GM18508 (cell line): ENCODE results near the gene HS6ST3.

Source experiments
- ATAC-seq: cut with Tn5 transposase; IDR thresholded peaks from one replicate; pipeline ENCODE4 v1.9.1; 2021; ENCODE audit warnings: moderate number of reproducible peaks; ENCODE audit not compliant: insufficient read depth, unreplicated experiment

The HS6ST3 gene

DNA sequence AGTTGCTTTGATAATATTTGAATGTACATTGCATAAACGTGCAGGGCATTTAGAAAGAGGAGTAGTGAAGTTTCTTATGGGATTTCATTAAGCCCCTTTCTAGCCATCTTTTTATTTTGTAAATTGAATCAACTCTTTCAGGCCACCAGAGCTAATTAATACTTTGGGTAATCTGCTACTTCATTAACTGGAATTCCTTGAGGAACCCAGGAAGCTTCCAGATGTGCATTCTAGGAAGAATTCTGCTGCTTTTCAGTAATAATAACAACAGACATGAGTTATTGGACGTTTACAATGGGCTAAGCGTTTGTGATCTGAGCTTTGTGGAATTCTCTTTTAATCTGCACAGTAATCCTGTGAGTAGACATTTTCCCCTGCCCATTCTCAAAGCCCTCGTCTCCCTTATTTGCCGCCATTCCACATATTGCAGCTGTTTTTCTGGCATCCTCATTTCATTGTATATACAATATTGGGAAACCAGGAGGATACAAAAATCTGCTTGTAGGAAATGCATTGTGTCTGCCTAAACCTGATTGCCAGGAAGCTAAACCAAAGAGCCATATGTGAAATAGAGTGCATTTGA, 103.9 kb downstream of the HS6ST3 start:
- no peak for ATAC-seq

DNA sequence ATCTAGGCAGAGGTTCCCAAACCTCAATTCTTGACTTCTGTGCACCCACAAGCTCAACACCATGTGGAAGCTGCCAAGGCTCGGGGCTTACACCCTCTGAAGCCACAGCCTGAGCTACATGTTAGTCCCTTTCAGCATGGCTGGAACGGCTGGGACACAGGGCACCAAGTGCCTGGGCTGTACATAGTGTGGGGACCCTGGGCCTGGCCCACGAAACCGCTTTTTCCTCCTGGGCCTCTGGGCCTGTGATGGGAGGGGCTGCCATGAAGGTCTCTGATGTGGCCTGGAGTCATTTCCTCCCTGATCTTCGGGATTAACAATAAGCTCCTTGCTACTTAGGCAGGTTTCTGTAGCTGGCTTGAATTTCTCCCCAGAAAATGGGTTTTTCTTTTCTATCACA, 108.1 kb downstream of the HS6ST3 start:
- no peak for ATAC-seq

DNA sequence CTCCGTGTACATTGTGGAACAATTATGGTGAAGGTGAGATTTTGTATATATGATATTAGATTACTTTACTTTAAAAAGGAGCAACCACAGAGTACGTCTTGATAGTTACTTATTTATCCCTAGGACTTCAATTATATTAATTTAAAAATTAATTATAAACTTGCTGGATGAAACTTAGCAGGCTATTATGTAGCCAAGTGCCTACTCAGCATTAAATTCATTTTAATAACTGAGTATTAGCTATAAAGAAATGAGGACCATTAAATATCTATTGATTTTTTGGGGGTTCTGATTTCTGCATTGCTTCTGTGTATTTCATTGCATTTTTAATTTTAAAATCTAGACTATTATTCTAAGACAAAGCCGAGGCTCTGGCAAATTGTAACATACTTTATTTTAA, 109.4 kb downstream of the HS6ST3 start:
- ATAC-seq: no peak

DNA sequence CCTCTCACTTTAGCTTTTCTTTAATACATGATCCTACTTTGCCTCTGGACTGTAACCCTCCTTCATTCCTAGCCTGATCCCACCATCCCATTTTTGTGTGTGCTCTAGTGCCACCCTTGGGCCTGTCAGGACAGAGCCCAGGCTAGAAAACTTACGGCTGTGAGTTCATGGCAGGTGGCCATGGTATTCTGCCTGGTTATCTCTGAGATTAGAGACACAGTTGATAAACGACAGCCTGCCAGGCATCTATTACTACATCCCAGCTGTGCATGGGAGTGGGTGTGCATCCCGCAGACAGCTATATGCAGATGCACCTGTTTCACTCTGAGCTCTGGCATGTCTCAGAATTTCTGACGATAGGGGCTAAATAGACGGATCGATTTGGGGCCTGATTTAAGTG, 110.9 kb downstream of the HS6ST3 start:
- ATAC-seq: no peak

DNA sequence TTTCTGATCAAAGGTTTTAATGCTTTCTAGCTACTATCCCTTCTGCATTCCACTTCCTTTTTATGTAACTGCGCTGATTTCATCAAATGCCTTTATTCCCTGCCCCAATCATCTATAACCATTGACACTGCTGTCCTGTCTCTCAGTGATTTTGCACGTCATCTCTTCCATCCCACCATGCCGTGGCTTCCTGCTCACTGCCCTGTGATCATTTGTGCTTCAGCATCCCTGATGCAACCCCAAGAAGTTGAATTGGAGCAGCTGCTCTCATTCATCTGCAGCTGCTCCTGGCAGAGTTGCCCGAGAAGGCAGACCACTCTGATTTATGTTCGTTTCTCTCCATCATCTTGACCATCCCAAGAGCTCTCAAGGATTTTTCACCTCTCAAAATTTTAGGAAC, 112.4 kb downstream of the HS6ST3 start:
- ATAC-seq: no peak

DNA sequence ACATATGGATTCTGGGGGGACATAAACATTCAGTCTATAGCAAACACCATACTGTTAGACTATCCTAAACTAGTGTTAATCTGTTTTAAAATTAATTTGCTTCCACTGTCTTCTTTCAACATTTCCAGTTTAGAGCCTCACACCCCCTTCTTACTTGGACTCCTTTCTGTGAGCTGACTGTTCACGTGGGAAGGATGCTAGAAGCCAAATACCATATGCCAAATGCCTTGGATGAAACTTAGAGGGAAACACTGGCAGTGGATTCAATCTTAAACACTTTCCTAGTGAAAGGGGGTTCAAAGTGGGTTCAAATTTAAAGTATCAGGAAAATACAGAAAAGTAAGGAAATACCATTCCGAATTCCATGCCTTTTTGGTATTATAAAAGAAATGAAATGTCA, 113.6 kb downstream of the HS6ST3 start:
- ATAC-seq: no peak

DNA sequence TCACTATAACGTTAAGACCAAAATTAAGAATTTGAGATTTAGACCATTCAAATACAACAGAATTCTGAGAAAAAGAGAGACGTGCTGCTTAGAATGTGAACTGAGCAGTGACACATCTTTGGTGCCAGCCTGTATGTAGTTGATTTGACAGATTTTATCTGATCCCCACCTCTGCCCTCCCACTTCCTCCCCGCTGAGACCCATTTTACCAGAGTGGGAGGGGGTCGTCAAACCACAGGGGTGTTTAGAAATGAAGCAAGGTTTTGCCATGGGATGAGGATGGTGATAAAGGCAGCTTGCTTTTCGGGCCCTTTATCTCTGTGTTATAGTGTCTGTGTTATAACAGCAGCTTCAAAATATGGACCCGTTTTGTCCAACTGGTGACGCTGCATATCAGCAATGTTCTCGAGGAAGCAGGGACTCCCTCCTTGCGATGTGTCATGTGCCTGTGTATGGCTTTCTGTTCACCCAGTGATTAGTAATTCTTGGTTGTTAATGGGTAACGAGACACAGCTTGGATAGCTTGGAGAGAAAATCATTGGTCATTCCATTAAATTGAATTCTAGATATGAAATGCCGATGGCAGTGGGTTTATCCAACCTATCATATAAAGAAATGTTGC, 125.0 kb downstream of the HS6ST3 start:
- no peak for ATAC-seq

DNA sequence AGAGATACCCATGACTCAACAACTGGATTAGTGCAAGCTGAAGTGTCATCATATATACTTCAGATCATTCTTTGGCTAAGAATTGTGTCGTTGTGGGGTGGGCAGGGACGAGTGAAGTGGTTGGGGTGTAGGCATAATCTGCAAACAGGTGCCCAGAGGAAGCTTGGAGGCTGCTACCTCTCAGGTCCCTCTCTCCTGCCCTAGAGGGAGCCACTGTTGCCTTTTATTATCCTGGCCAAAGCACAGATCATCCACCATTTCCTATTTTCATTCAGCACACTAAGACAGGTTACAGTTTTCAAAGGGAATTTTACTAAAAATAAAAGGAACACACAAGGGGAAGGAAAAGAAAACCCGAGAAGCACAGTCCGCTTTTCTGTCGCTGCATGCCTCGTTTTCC, 126.6 kb downstream of the HS6ST3 start:
- ATAC-seq: no peak

DNA sequence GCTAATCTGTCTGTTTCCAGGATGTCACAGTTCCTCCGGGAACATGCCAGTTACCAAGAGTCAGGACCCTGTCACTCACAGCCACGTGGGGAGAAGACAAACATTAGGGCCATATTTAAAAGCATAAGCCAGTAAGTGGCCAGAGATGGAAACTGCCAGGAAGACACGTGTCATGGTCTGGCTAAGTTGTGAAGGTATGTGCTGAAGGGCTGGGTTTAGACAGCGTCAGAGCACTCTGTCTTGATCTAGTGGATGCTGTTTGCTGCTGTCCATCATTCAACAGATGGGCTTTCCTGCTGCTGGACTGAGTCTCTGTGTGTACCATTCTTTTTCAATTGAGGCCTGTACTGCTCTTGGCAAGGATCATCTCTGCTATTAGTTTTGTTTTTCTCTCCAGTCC, 128.6 kb downstream of the HS6ST3 start:
- no peak for ATAC-seq

DNA sequence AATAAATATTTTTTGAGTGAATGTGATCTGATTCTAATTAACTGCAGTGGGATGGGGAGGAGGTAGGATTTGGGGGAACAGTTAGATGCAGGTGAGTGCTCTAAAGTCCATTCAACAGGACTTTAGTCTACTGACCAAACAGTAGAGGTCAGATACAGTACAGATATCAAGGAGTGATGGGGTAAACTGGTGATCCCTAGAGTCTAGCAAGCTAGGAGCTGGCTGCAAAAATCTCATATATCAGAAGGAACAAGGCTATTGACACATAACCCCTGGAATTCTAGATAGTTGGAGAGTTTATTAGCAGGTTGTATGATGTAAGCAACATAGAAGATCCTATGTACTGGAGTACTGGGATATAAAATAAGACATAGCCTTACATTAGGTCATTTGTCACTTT, 131.6 kb downstream of the HS6ST3 start:
- ATAC-seq: no peak

DNA sequence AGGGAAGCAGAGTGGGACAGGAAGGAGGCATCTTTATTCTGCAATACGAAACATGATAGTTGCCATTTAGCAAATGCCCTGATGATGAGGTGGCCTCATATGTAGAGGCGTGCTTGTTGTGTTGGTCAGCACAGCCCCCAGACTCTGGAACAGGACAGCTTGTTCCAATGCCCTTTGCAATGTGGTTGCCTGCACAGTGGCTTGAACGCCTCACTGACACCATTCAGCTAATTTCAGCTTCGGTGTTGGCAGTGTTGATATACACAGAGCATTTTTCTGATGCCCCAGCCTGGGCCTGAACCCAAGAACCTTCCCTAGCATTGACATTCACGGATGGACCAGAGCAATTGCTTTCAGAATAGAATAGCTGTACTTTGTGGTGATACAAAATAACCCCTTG, 133.3 kb downstream of the HS6ST3 start:
- no peak for ATAC-seq

DNA sequence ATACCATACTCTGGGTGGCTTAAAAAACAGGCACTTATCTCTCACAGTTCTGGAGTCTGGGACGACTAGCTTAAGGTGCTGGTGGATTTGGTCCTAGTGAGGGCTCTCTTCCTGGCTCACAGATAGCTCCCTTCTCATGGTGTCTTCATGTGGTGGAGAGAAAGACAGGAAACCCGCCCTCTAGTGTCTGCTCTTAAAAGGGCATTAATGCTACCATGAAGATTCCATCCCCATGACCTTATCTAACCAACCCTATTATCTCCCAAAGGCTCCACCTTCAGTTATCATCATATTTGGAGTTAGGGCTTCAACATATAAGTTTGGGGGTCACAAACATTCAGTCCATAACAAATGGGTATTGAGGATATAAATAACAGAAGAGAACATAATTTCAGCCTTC, 139.4 kb downstream of the HS6ST3 start:
- no peak for ATAC-seq

DNA sequence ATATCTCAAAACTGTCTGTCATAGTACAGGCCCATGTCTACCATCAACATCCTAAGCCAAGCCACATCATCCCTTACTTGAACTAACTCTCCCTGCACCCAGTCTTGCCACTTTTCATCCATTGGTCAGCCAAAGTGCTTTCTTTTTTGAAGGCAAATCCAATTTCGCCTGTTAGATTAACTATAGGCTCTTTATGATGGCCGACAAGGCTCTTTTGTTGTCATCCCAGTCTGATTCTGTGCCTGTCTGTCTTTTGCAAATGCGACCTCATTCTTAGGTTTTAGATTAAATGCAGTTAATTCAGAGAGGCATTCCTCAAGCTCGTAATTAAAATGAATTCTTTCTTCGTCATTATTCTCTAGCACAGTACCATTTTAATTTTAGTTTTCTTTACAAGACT, 148.3 kb downstream of the HS6ST3 start:
- ATAC-seq: no peak

DNA sequence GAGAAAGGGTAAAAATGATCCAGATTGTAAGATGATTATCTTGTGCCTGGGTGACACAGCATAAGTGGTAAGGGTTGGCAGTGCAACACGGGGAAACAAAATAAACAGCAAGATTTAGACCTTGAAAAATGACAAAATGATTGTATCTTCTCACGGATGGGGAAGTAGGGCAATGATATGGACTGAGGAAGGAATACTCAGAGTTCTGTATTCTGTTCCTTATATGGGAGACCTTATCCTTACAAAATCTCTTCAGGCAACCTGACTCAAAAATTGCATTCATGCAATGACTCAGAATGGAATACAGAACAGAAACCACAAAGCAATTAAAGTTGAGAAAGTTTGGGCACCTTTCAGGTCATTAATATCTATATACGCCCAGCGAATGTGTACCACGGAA, 149.0 kb downstream of the HS6ST3 start:
- no peak for ATAC-seq

DNA sequence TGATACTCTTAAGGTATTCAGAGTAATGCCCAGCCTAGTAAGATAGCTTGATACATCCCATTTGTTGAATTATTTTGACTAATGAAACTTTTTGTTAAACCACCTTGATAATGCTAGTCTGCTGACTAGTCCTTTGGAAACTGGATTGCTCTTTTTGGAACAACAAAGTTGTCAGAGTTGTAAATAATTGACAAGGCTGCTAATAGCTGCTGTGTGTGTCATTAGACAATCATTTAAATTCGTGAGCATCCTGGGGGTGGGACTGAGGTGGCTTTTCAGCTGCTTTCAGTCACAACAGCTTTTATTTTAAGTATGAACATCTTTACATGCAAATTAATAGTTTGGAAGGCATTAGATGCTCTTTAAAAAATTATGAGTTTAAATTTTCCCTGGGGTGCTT, 153.5 kb downstream of the HS6ST3 start:
- no peak for ATAC-seq

DNA sequence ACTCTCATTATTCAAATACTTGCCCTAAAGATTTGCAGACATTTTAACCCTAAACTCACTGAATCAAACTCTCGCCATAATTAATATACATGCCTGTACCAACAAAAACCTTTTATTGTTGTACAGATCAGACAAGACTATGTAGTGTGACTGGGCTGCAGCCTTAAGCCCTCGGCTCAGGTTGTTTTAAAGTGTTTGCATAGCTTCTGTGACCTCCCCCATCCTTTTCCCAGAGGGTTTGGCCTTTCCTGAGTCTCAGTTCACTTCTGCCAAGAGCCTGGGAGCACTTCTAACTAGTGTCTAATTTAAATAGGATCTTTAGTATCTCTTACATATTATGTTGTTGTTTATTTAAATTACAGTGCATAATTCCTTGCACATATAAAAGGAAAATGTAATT, 158.2 kb downstream of the HS6ST3 start:
- ATAC-seq: no peak

DNA sequence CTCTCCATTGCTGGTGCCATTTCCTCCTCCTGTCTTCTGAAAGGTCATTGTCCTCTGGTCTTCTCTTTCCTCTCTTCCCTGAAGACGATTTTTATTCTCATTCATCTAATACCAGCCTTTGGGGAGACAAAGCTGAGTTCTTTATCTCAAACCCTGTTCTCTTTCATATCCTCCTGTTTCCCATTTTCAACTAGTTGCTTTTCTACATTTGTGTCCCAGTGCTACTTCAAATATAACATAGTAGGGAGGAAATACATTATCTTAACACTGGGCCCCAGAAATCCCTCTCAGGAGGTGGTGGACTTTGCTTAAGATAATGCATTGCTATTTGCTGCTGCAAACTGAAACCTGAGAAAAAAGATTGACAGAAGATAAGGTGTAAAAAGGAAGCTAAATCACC, 159.1 kb downstream of the HS6ST3 start:
- no peak for ATAC-seq

DNA sequence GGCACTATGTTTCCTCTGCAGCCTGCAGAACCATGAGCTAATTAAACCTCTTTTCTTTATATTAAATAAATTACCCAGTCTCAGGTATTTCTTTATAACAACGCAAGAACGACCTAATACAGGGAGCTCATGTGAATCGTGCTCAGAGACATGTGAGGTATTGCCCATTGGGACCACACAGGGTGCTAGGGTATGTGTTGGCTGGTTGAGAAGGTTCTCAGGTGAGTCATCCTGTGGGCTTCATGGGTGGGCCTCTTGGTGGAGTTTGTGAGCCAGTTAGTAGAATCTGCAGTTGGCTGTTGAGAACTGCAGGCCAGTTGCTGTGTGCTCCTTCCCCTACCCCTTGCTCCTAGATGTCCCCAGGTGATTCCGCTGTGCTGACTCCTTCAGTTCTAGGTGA, 163.0 kb downstream of the HS6ST3 start:
- no peak for ATAC-seq

DNA sequence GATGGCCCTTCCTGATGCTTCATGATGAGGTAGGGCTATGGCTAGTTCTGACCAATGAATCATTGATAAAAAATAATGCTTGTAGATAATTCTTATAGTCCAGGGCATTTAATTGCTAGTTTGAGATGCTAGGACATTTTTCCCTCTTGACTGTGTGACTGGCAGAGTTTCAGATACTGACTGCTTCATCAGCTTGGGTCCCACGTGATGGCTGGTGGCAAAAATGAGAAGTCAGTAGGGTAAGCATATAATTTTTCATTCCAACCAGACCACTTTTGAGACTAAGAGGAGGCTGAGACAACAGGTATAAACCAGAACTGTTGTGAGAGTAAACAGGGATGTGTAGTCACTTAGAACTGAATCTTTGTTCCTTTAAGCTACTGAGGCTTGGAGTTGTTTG, 183.3 kb downstream of the HS6ST3 start:
- no peak for ATAC-seq

DNA sequence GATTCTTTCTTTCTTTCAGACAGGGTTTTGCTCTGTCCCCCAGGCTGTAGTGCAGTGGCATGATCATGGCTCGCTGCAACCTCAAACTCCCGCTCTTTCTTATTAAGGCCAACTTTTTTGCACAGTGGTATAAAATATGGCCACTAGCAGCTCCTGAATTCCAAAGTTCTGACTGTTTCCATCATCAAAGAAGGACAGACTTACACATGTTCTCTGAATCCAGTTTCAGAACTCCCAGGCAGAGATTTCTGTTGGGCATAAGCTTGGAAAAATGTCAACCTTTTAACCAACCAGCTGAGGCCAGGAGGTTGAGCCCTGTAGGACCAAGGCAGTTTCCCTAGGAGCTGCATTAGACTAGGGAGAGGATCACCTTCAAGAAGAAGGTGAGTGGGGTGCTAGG, 184.1 kb downstream of the HS6ST3 start:
- ATAC-seq: no peak

DNA sequence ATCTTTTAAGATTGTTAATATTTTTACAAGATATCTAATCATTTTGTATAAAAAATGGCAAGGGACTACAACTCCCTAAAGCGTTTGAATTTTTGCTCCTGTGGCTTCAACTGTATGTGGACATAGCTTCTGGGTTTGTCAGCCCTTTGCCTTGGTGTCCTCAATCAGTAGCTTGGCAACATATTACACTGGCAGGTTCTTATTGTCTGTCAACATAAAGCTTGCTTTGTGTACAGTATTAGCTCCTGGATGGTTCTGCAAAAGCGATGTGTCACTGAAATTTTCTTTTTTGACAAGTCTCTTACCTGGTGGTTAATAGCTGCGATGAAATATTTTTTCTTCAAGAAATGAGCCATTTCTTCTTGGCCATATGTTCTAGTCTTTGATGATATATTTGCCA, 190.0 kb downstream of the HS6ST3 start:
- ATAC-seq: no peak

DNA sequence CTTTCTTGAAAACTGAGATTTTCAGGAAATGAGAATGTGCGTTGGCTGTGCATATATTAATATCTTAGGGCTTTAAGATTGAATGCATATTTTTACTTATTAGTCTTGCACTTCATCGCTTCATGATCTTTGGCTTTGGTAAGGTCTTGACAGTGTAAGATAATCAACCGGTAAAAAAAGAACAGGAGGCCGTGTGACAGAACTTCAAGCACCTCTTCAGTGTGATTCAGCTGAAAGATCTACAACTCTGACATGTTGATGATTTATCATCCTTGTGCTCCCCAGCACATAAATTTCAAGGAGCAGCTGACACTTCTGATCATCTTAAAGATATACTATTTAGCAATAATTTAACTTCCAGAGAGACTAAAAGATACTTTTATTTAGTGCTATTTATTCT, 195.1 kb downstream of the HS6ST3 start:
- no peak for ATAC-seq

DNA sequence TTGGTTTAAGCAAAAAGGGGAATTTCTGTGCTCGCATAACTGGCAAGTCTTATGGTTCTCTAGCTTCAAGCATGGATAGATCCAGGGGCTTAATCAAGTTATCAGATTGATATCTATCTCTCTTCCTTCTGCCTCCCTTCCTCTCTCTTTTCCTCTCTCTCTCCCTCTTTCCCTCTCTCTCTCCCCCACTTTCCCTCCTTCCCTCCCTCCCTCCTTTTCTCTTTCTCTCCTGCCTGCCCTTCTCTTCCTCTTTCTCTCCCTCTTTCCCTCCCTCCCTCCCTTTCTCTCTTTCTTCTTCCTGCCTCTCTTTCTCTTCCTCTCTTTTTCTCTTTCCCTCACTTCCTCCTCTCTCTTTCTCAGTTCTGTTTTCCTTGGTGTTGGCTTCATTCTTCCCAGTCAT, 195.8 kb downstream of the HS6ST3 start:
- no peak for ATAC-seq
